GM19193 (cell line): ENCODE measurements around the gene CENPH.

ENCODE experiments used
- POLR2A ChIP-seq: IDR thresholded peaks from 4 replicates; pipeline ENCODE4 v1.6.1; 2011; ENCODE audit not compliant: insufficient read depth, insufficient read length; ENCODE audit errors: extremely low read depth

CENPH gene

GRCh38 chr5:69237877-69238276, 48.5 kb downstream of the CENPH start:
- TF ChIP-seq POLR2A, result no peak

GRCh38 chr5:69238760-69239251, 49.4 kb downstream of the CENPH start:
- TF ChIP-seq POLR2A, result no peak

- no peak for TF ChIP-seq POLR2A
These were observed 53.0 kb downstream of the CENPH start for GRCh38 chr5:69242215-69242927.

GRCh38 chr5:69245031-69245430, 55.6 kb downstream of the CENPH start:
- TF ChIP-seq POLR2A, result no peak

- no peak for TF ChIP-seq POLR2A
These were observed 58.6 kb downstream of the CENPH start for GRCh38 chr5:69248019-69248418.

- TF ChIP-seq POLR2A, result no peak
These were observed 61.2 kb downstream of the CENPH start for GRCh38 chr5:69250593-69250992.

- no peak for TF ChIP-seq POLR2A
These were observed 63.1 kb downstream of the CENPH start for GRCh38 chr5:69252437-69252836.

- TF ChIP-seq POLR2A, result no peak
These were observed 68.2 kb downstream of the CENPH start for GRCh38 chr5:69257577-69257976.
